ENCODE measurements around the gene ADARB2. TPM values are rescaled to one million over a fixed set of nuclear protein-coding genes. Genes with fewer than 3 reads are reported as not detected.

Gene ADARB2
- total RNA-seq, 2 donors from 2014 or later: 8.0 to 12.2 TPM

DNA sequence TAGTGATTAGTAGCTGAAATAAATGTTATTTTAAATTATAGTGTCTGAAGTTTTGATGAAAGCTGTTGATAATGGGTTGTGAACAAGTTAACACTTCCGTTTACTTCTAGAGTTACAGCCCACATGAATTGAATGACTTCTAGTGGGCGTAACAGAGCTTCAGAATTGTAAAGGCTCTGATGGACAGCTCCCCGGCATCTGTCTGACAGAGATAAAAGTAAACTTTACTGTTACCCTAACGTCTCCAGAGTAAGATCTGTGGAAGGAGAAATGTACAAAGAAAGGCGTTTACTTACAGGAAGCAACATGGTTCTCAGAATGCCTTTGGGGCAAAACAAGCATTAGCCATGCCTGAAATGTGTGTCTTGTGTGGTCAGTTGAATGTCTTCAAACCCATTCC is 124.4 kb downstream of the ADARB2 start:
- DNase-seq (no peak), ATAC-seq (no peak)
- intact Hi-C loops (cut with DNase I): no loop called here
- no peaks in the 10 kb centered on the region for H3K9me3 ChIP-seq
- peaks cover 0 to 21% of the 10 kb centered on the region in 2 donors for H3K27me3 ChIP-seq
- H3K4me3 ChIP-seq: no peak overlapping the region
- 35 to 36% methylated on average over 5 of the region's 5 CpGs for WGBS, 2 donors
- no peak overlapping the region for H3K27ac ChIP-seq
- no peaks in the 10 kb centered on the region for H3K4me1 ChIP-seq
- no peak for TF ChIP-seq POLR2A (IDR thresholded peaks at IDR 0.05)
- TF ChIP-seq, protein P1, sequence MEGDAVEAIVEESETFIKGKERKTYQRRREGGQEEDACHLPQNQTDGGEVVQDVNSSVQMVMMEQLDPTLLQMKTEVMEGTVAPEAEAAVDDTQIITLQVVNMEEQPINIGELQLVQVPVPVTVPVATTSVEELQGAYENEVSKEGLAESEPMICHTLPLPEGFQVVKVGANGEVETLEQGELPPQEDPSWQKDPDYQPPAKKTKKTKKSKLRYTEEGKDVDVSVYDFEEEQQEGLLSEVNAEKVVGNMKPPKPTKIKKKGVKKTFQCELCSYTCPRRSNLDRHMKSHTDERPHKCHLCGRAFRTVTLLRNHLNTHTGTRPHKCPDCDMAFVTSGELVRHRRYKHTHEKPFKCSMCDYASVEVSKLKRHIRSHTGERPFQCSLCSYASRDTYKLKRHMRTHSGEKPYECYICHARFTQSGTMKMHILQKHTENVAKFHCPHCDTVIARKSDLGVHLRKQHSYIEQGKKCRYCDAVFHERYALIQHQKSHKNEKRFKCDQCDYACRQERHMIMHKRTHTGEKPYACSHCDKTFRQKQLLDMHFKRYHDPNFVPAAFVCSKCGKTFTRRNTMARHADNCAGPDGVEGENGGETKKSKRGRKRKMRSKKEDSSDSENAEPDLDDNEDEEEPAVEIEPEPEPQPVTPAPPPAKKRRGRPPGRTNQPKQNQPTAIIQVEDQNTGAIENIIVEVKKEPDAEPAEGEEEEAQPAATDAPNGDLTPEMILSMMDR (IDR thresholded peaks at IDR 0.05): no peak
- no peaks in the 10 kb centered on the region for H3K36me3 ChIP-seq (replicated peaks in 1 of 2; ENCODE audit: insufficient read depth in 1 of 2, low read depth in 2 of 2)

DNA sequence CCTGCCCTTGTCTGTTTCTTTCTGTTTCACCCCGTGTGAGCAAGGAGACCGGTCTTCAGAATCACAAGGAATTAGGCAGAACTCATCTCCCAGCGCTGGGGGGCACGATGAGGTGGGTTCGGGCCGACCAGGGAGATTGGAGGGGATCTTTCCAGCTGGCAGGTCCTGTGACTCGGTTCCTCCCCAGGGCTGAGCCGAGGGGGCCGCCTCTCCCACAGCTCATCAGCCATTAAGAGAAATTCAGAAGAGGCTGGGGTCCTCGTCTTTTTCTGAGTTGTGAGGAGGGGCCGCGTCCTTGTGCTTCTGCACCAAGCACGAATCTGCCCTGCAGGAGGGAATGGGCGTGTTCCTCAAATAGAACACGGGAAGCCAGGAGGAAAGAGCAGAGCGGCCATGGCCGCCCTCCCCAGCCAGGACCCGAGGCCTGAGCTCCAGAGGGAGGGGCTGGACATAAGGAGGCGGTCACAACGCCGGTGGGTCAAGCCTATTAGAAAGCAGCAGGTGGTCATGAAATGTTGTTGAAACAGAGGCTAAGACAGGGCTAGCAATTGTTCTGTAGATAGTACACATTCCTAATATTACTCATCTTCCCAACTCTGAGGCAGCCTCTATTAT is 125.3 kb downstream of the ADARB2 start:
- no peak for TF ChIP-seq POLR2A (IDR thresholded peaks at IDR 0.05)
- TF ChIP-seq, protein P1 (IDR thresholded peaks at IDR 0.05): no peak
- H3K27me3 ChIP-seq: peaks cover 0 to 21% of the 10 kb centered on the region in 2 donors
- intact Hi-C loops (cut with DNase I): no loop called here
- H3K9me3 ChIP-seq: no peaks in the 10 kb centered on the region
- WGBS, 2 donors: 25 to 57% methylated on average over 11 to 21 of the region's 21 CpGs
- no peak overlapping the region for H3K27ac ChIP-seq
- no peak overlapping the region for H3K4me3 ChIP-seq
- no peak for DNase-seq
- no peak for ATAC-seq
- H3K4me1 ChIP-seq: no peaks in the 10 kb centered on the region
- H3K36me3 ChIP-seq (replicated peaks in 1 of 2; ENCODE audit: insufficient read depth in 1 of 2, low read depth in 2 of 2): no peaks in the 10 kb centered on the region

DNA sequence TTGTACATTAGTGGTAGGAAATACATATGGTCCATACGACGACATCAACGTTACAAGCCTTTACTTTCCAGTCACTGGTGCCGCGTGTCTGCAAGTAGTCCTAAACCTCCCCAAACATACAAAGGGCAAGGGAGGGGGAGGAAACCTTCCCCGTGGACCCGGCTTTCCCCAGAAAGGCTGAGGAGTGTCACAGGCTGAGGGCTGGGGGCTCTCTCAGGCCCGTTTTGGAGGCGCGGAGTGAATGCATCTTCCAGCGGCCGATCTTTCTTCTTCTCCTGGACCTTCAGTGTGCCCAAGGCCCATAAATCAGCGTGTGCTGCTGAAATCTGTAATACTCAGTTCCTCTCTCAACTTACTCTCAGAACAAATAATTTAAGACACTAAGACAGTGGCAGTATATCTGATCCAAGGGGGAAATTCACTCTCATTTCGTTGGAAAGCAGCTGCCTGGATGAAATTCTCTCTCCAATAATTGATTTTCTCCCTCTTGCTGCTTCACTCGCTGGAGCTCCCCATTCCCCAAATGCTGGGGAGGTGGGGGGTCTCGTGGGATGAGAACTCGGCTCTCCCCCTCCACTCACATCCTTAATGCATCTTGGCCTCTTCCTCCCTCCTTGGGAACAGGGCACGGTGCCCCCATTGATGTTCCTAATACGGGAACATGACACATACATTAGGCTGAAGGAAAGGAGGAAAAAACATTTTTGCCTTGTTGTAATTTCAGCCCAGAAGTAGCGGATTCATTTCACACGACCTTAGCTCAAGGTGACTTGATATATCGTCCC is 126.1 kb downstream of the ADARB2 start:
- DNase-seq: no peak
- no peak for ATAC-seq
- H3K27me3 ChIP-seq: peaks cover 0 to 21% of the 10 kb centered on the region in 2 donors
- H3K27ac ChIP-seq: no peak overlapping the region
- H3K9me3 ChIP-seq: no peaks in the 10 kb centered on the region
- WGBS, 2 donors: 71% methylated on average over 22 of the region's 22 CpGs
- H3K4me3 ChIP-seq: no peak overlapping the region
- H3K36me3 ChIP-seq (replicated peaks in 1 of 2; ENCODE audit: insufficient read depth in 1 of 2, low read depth in 2 of 2): no peaks in the 10 kb centered on the region
- TF ChIP-seq, protein P1 (IDR thresholded peaks at IDR 0.05): no peak
- TF ChIP-seq POLR2A (IDR thresholded peaks at IDR 0.05): no peak
- H3K4me1 ChIP-seq: no peaks in the 10 kb centered on the region
- intact Hi-C loops (cut with DNase I): no loop called here

DNA sequence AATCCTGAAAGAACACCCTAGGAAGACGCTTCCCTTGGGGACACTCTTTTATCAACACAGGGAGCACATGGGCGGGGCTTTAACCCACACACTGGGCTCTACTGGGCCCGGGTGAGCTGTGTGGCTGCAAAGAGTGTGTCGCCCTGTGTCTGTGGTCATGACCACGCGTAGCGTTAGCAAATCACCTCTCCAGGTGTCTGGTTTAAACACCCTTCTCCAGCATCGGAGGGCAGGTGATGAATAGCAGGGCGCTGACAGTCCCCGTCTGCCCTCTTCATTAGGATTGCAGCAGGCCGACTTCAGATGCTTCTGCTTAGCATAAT is 127.7 kb downstream of the ADARB2 start:
- H3K9me3 ChIP-seq: no peaks in the 10 kb centered on the region
- TF ChIP-seq, protein P1 (IDR thresholded peaks at IDR 0.05): no peak
- TF ChIP-seq POLR2A (IDR thresholded peaks at IDR 0.05): no peak
- H3K27ac ChIP-seq: no peak overlapping the region
- 47 to 49% methylated on average over 11 of the region's 11 CpGs for WGBS, 2 donors
- peaks cover 0 to 21% of the 10 kb centered on the region in 2 donors for H3K27me3 ChIP-seq
- no peak overlapping the region for H3K4me3 ChIP-seq
- intact Hi-C loops (cut with DNase I): no loop called here
- ATAC-seq (no peak), DNase-seq (no peak)
- no peaks in the 10 kb centered on the region for H3K36me3 ChIP-seq (replicated peaks in 1 of 2; ENCODE audit: insufficient read depth in 1 of 2, low read depth in 2 of 2)
- H3K4me1 ChIP-seq: no peaks in the 10 kb centered on the region
